ENCODE results near the gene HIGD1A.

Gene HIGD1A

DNA sequence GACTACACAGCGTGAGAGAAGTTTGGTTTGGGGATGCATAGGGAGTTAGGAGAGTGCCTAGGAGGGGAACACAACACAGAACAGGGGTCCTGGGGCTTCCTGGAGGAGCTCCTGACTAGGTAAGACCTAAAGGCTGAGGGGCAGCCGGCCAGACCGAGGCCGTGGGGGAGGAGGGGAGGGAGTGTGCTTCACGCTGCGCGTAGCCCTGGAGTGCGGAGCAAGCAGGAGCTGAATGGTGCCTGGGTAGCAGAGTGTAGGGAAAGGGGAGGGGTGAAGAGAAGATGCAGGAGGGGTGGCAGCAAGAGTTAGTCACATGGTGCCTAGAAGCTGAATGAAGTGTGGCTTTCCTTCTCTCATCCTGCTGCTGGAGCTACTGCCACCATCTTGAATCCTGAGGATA is 69.3 kb downstream of the HIGD1A start:
- DNase-seq (ENCODE audit: low read depth, low spot score) = no peak

DNA sequence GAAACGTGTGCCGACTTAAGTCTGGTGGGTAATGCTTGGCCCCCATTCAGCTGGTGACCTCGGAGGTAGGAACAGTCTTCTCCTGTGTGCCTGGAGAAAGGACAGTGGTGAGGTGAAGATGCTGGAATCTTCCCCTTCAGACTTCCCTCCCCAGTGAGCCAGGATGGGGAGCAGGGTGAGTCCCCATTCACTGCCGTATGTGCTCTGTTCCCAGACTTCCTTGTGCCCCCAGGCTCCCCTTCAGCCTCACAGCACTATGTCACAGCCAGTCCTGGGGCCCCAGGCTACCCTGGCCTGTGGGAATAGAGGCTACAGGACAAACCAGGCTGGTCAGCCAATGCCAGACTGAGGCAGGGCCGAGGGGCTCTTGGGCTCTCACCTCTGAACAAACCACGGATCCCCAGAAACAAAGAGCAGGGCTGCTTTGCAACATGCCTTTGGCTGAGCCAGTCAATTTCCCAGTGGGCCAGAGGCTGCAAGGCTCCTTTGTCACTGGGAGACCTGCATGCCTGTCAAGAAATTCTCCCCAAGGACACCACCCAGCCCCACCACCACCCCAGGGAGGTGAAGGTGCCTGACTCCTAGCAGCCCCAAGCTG is 69.9 kb downstream of the HIGD1A start:
- DNase-seq (ENCODE audit: low read depth, low spot score) = no peak

DNA sequence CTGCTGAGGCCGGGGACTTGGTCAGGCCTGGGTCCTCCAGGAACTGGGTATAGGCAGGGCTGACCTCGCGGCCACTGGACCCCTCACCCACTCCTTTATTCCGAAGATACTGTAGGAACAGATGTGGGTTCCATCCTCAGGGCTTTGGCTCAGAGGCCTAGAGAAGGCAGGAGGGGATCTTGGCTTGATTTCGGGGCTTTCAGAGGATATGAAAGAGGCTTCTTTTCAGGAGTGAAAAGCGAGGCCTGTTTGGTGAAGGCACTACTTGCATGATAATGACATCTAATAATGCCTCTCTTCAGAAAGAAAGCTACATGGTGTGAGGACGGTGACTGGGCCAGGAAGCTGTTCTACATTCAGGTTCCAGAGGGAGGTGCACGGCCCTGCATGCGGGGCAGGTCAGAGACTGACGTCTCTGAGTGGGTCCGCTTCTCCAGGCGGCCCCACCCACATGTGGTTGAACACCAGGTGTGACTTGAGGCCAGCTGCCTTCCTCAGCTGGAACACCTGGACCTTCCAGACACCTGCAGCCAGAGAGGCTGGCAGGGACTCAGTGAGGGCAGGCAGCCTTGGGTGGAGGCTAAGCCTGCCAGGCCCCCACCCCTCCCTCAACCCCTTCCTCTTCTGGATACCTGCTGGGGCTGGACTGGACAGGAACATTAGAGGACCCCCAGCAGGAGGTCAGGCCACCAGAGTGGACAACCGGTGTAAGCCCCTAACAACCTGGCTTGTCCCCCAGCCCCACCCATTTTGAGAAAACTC is 70.6 kb downstream of the HIGD1A start:
- no peak for DNase-seq (ENCODE audit: low read depth, low spot score)
